HG03342 (cell line): ENCODE results near the gene DSG4.
"Not testable (repeated sequence)": the region's sequence is repeated elsewhere in the genome, so short reads cannot be mapped to it uniquely, and the experiment has no call there.

Source experiments
- ATAC-seq: cut with Tn5 transposase; IDR thresholded peaks from one replicate; pipeline ENCODE4 v1.9.1; 2021; ENCODE audit warnings: mild to moderate bottlenecking, moderate library complexity; ENCODE audit not compliant: unreplicated experiment

The DSG4 gene, protein sequence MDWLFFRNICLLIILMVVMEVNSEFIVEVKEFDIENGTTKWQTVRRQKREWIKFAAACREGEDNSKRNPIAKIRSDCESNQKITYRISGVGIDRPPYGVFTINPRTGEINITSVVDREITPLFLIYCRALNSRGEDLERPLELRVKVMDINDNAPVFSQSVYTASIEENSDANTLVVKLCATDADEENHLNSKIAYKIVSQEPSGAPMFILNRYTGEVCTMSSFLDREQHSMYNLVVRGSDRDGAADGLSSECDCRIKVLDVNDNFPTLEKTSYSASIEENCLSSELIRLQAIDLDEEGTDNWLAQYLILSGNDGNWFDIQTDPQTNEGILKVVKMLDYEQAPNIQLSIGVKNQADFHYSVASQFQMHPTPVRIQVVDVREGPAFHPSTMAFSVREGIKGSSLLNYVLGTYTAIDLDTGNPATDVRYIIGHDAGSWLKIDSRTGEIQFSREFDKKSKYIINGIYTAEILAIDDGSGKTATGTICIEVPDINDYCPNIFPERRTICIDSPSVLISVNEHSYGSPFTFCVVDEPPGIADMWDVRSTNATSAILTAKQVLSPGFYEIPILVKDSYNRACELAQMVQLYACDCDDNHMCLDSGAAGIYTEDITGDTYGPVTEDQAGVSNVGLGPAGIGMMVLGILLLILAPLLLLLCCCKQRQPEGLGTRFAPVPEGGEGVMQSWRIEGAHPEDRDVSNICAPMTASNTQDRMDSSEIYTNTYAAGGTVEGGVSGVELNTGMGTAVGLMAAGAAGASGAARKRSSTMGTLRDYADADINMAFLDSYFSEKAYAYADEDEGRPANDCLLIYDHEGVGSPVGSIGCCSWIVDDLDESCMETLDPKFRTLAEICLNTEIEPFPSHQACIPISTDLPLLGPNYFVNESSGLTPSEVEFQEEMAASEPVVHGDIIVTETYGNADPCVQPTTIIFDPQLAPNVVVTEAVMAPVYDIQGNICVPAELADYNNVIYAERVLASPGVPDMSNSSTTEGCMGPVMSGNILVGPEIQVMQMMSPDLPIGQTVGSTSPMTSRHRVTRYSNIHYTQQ

DNA sequence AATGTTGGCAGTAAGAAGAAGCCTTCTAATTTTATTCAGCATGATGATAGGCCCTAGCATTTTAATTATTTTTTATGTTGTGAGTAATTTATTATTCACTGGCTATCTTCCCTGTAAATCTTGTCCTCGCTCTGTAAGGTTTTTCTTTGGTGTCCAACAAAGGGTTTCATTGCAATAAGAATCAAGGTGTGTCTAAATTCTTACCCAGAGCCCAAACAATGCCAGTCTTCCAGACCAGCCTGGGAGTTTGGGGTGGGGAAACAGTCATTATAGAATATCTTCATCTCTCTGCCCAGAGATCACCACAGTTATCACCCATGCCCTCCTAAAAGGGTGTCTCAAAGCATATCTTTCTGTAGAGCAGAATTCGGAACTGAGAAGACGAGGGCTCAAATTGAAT, at the start of gene DSG4:
TSS of gene DSG4 (plus strand) at position 301 of the 400 bp plus-strand sequence. CDS start 135 bp downstream, outside the sequence.
- ATAC-seq, result no peak

DNA sequence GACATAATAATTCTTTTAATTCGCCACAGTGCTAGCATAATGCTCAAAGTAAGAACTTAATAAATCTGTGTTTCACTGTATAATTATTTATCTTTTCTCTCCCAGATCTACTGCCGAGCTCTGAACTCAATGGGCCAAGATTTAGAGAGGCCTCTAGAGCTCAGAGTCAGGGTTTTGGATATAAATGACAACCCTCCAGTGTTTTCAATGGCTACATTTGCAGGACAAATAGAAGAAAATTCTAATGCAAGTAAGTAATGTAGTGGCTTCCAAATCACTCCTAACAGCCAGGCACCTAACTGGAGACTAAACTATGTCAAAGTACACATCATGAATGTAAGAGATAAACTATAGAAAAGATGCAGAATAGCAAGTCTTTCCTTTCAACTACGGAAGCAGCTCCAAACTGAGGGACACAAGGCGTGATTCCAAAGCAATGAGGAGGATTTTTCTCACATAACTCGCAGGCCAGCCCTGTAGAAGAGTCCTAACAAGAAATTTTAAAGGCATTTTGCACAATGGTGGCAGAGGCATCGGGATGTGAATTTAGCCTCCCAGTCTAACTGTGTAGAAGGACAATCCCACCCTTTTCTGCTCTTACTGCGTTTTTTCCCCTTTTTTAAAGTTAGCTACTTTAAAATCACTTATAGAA, 46.7 kb upstream of the DSG4 start:
- no peak for ATAC-seq

DNA sequence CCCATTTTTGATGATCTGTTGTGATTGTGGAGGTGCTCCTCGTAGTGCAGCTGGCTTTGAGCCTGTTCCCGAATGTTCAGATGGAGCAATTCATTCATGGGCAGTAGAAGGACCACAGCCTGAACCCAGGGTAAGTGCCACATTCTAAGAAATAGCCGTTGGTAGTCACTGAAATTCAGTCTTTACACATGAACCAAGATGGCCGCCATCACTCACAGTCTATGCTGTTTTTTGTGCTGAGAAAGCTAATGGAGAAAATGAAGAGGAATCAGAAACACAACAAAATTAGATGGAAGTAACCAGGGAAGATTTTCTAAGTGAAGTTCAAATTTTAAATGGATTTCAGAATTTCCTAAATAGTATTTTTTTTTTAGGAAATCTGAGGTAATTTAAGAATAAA, 33.1 kb upstream of the DSG4 start:
- no peak for ATAC-seq

DNA sequence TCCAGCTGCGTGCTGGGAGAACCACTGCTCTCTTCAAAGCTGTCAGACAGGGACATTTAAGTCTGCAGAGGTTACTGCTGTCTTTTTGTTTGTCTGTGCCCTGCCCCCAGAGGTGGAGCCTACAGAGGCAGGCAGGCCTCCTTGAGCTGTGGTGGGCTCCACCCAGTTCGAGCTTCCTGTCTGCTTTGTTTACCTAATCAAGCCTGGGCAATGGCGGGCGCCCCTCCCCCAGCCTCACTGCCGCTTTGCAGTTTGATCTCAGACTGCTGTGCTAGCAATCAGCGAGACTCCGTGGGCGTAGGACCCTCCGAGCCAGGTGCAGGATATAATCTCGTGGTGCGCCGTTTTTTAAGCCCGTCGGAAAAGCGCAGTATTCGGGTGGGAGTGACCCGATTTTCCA, 23.2 kb upstream of the DSG4 start:
- not testable (repeated sequence) for ATAC-seq

DNA sequence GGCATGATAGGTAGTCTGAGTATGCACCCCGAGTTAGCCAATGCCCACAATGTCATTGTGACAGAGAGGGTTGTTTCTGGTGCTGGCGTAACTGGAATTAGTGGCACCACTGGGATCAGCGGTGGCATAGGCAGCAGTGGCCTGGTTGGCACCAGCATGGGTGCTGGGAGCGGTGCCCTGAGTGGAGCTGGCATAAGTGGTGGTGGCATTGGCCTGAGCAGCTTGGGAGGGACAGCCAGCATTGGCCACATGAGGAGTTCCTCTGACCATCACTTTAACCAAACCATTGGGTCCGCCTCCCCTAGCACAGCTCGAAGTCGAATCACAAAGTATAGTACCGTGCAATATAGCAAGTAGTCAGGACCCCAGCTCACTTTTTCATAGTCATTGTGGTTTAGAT, 21.6 kb upstream of the DSG4 start:
- ATAC-seq, result no peak

DNA sequence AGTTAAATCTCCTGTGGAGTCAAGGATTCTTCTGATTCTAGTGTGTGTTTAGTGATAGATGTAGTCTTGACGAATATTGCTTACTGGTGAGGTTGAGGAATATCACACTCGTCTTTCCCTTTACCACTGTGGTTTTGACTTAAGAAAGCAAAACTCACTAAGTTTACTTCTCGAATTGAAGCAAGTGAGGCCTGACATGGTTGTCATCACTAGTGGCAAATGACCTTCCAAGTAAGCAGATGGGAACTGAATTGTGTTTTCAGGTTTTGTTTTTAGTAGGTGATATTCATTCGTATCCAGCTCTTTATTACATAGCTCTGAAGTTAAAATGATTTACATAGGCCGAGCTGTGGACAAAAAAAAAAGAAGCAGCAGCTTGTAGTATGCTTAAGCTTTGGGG, 20.6 kb upstream of the DSG4 start:
- no peak for ATAC-seq

DNA sequence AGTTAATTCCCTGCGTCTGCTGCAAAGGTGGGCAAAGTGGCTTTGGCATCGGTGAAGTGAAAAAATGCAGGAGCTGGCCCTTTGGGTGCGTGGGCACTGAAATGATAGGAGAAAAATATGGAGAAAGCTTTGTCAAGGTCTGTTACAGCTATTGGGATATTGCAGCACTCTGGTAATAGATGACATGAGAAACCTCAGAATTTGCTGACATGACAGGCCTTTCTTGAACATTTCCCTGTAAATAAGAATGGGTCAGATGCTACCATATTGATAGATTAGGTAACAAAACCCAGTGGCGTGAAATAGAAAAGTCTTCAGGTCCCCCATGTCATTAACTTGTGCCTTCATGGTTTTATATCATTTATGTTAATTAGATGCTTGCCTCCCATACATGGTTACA, 12.4 kb upstream of the DSG4 start:
- no peak for ATAC-seq

DNA sequence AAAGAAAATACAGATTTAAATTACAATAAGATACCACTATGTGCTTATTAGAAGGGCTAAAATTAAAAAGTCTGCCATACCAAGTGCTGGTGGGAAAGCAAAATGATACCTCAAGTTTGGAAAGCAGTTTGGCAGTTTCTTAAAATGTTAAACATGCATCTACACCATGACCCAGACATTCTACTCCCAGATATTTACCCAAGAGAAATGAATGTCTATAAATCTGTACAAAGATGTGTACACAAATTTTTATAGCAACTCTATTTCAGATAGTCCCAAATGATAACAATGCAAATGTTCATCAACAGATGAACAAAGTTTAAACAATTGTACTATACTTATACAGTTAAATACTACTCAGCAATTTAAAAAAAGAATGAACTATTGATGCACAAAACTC, 7.1 kb upstream of the DSG4 start:
- ATAC-seq, result no peak

DNA sequence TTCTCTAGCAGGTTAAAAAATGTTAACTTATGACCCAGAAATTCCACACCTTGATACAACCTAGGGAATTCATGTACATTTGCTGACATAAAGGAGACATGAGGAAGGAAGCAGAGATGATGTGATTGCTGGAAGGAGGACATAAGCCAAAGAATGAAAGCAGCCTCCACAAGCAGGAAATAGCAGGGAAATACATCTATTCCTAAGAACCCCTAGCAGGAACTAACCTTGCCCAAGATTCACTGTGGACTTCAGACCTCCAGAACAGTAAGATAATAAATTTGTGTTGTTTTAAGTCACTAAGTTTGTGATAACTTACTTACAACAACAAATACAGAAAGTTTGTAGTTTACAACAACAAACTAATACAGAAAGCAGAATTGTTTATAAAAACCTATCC, 4.6 kb upstream of the DSG4 start:
- ATAC-seq, result no peak

DNA sequence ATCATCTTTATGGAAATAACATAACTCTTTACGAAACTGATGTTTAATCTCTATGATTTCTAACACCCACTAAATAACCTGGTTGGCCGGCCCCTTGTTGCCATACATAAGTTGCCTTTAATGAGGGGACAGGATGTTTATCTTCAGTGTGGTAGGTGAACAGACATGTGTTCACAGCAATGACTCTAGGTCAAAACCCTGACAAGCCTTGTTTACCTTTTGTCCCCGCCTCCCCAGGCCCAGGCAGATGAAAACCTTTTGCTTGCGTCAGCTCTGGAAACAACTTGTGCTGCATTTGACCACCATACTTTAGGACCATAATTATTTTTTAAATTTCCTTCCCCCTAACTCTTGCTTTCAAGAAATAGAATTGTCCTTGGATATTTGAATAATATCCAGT, 2.9 kb upstream of the DSG4 start:
- ATAC-seq, result no peak

DNA sequence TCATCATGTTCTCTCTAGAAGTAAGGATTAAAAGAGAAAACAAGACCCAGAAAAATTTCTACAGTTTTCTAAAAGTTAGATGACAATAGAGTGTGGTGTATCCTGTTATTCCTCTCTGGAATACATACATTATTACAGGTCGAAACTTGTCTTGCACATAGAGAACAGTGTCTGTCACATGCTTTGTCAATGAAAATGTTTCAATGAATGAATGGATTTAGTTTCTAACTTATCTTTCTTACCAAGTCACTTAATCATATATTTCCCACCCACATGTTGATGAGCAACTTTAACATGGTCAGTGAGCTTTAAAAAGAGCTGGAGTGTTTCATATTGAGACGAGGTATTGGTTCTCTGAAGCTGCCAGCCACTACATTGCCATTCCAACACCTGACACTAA, 4.3 kb downstream of the DSG4 start:
- no peak for ATAC-seq

DNA sequence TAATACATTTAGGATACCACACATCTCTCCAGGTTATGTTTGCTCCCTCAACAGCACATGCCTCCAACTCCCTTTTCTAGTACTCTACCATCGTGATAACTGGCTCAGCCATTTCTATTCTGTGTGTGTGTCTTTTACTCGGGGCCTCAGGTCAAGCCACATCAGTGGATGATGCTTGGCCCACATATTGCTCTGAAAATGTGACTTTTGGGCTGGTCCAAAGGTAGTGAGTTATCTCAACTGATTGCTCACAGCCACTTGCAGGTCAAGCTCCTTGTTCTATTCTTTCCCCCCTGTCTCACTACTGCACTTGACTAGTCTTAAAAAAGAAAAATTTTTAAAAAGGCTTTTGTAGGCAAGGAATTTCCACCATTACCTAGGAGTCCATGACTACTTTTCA, 5.5 kb downstream of the DSG4 start:
- no peak for ATAC-seq

DNA sequence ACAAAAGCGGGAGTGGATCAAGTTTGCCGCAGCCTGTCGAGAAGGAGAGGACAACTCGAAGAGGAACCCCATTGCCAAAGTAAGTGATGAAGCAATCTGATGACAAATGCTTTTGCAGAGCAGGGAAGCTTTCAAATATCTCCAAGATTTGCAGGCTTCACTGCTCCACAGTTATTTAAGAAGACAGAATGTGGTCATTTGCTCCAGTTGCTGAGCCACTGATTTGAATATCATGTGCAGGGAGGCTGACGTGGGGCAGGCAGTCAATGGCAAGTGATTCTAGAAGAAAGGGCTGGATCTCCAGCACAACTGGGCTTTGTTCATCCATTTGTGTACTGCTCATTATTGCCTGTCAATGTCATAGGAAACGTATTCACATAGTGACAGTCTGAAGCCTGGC, 10.2 kb downstream of the DSG4 start:
- no peak for ATAC-seq

DNA sequence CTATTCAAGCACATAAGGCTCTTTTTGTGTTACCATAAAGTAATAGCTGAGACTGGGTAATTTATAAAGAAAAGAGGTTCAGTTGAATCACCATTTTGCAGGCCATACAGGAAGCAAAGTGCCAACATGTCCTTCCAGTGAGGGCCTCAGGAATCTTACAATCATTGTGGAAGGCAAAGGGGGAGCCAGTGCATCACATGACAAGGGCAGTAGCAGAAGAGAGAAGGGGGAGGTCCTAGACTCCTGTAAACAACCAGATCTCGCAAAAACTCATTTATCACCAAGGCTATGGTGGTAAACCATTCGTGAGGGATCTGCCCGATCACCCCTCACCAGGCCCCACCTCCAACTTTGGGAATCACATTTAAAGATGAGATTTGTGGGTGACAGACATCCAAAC, 16.7 kb downstream of the DSG4 start:
- no peak for ATAC-seq

DNA sequence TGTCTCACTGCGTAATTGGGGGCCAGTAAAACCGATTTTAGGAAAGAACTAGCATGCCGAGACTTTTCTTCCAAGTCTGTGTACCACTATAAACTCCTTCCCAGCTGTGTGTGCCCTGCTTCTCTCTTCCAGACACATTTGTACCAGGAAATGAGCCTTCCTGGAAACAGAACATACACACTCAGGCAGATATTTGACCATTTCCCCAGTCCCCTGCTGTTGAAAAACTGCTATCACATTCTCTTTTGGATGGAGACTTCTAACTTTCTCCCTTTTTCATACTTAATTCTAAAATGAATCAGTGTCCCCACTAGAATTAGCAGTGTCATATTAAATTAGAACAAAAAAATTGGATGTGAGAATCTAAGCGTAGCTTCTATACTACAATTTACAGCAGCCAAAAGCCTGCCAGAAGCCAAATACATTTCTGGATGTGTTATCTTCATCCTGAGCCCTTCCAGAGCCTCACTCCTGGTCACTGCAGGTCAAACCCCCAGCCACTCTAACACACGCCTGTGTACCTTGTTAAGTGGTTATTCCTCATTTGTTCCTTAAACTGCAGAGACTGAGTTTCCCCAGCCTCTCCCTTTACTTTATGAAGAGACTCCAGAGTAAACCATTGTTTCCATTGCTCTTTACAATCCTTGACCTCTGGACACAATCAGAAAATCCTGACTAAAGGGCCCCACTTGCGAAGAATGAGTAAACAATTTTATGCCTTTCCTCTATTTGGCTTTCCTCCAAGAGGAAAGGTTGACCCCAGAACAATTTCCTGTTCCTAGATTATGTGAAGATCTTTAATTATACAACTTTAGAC, 20.4 kb downstream of the DSG4 start:
- ATAC-seq, result no peak

DNA sequence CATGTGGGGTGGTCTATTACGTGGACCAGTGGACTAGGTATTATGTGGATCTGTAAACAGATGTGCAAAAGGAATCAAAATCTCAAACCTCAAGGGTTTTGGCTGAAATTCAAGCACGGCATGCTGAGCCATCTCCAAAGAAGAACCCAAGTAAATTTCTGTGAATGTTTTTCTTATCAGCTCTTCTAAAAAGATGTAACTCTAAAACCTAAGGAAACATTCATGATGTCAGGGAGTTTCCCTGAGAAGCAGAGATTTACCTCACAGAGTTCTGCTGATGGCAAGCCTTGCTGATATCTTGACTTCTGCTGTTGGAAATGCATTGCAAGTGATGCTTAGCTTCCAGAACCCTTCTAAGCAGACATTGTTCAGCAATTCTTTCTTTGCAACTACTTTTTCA, 21.6 kb downstream of the DSG4 start:
- ATAC-seq, result no peak

DNA sequence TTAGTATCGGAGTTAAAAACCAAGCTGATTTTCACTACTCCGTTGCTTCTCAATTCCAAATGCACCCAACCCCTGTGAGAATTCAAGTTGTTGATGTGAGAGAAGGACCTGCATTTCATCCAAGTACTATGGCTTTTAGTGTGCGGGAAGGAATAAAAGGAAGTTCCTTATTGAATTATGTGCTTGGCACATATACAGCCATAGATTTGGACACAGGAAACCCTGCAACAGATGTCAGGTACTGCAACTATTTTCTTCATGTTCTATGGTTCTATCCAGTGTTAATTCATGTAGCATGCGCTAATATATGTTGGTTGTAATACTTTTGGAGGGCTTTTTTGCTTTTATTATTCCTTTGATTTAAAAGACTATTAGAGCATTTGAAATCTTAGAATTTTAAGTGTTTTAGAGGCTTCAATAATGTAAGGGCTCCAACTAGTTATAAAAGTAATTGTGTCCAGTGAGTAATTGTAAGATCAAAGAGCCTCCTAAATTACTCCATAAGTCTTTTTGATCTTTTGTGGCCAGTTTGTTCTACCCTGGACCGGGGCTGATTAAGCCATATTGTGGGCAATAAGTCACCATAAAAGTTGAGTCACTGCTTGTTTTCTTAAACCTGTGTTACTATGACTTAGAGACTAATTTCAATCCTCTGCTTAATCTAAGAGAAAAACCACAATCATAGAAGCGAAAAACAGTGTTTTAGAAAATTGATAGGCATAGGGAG, 22.9 kb downstream of the DSG4 start:
- no peak for ATAC-seq

DNA sequence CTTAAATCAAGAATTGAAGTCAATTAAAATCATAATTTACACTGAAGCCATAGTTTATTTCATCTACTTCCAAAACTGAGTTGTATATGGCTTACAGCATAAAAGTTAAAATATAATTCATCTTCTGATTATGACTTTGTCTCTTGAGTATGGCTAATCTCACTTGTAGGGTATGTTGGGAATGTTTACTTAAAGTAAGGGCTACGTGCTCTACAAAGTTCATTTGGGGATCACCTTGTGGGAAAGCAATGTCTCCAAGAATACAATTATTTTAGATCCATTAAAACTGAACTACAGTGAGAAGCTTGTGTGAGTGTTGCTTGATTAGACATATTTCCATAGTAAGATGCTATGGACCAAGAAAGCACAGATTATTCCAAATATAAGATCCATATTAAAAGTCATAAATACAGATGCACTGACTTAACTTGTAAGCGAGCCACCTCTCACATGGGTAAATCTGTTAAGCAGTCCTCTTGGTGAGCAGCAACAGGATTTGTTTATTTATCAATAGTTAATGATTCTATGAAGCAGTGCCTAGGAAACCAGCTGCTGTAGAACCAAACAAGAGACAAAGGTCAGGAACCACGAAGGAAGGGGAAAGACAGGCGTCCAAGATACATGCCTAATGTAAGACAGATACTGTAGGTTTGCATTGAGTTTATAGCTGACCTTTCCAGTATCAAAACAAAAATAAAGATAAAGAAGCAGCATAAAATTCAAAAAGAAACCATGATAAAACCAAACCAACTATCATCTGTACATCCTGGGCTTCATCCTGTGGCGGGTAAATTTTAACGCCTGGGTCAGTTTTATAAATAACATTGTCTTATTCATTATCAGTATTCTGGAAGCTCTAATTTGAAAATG, 24.8 kb downstream of the DSG4 start:
- no peak for ATAC-seq

DNA sequence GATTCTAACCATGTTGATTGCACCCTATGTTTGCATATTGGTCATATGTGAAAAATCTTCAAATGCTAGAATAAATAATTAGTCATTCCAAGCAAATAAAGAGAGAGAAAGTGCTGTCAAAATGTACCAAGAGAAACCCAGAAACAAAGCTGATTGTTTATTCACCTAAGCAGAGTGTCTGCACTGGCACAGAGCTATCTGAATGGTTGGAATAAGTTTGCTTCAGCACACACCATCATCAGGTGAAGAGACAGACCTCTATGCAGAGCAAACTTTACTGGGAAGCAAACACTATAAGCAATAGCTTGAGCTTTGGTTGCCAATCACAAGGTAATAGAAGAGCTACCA, 25.4 kb downstream of the DSG4 start:
- no peak for ATAC-seq
